Colonic mucosa (tissue), 4 donors: ENCODE results near the gene HAUS1. TPM values are rescaled to one million over a fixed set of nuclear protein-coding genes. Genes with fewer than 3 reads are reported as not detected.

ENCODE experiments used
- DNase-seq: peaks from one replicate; pipeline ENCODE4 v3.0.0-alpha.2; 2020
- H3K27ac ChIP-seq: fragments of 200-600 bp; one replicate; pipeline ENCODE4 v1.8.0; 2021
- H3K27me3 ChIP-seq: fragments of 200-600 bp; one replicate; pipeline ENCODE4 v1.8.0; 2021
- H3K36me3 ChIP-seq: fragments of 200-600 bp; one replicate; pipeline ENCODE4 v1.8.0; 2021
- H3K4me1 ChIP-seq: fragments of 200-600 bp; one replicate; pipeline ENCODE4 v1.8.0; 2021; ENCODE audit warnings: mild to moderate bottlenecking
- H3K4me3 ChIP-seq: fragments of 200-600 bp; one replicate; pipeline ENCODE4 v1.8.0; 2021
- H3K9ac ChIP-seq, 2 donors: one replicate each; pipeline ENCODE4 v1.7.0; 2013; ENCODE audit warnings: control low read depth in 2 of 2, low read depth in 2 of 2, low read length in 2 of 2
- H3K9me3 ChIP-seq: fragments of 200-600 bp; one replicate; pipeline ENCODE4 v1.8.0; 2021
- CTCF ChIP-seq: fragments of 200-600 bp; IDR thresholded peaks from one replicate; pipeline ENCODE4 v1.8.0; 2022; ENCODE audit warnings: antibody characterized with exemption, mild to moderate bottlenecking
- intact Hi-C: fragments of 100-400 bp; cut with DNase I; formaldehyde crosslinking; loops from one replicate; pipeline ENCODE4 v1.14.1; 2022
- total RNA-seq, 2 donors: library from RNA; stranded (reverse); fragmentation: NEBNext Ultra II Directional in 1 of 2; extraction: Animal tissue kit (Norgen Biotek cat#: 25700) in 1 of 2; gene quantifications; one replicate each; pipeline ENCODE4 v1.2.1, GENCODE V29; 2021
- donor health status: healthy.
- donor health status: DM: no; HTN: no; CAD: no.
- donor health status: DM: no; HTN: no; CAD: no.

HAUS1 gene
- total RNA-seq, 2 donors from 2014 or later = 17.1 to 24.6 TPM

- no peak overlapping the region for H3K27ac ChIP-seq
- no peaks in the 10 kb centered on the region for H3K36me3 ChIP-seq
- no peaks in the 10 kb centered on the region for H3K27me3 ChIP-seq
- no peak overlapping the region for H3K4me3 ChIP-seq
- H3K9ac ChIP-seq = no peak overlapping the region
- DNase-seq = no peak
- H3K9me3 ChIP-seq = no peaks in the 10 kb centered on the region
- TF ChIP-seq CTCF = no peak
- no peaks in the 10 kb centered on the region for H3K4me1 ChIP-seq
- intact Hi-C loops = loop anchor here (10.0 kb wide), 1 partner anchor 377 kb away; no protein-coding TSS in a partner anchor
Observed at GRCh38 chr18:46061796-46062195, 42.4 kb upstream of the HAUS1 start.

DNA sequence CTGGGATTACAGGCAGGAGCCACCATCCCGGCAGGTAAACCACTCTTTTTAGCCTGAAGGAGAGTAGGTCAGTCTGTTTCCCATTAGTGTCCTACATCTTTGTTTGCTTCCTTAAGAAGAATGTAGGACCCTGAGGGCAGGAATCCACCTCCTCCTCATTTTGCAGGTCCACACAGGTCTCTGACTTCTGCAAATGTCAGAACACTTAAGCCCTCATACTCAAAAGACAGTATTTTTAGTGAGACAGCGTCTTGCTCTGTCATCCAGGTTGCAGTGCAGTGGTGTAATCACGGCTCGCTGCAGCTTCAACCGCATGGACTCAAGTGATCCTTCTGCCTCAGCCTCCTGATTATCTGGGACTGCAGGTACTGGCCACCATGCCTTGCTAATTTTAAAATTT is 41.4 kb upstream of the HAUS1 start:
- intact Hi-C loops = loop anchor here (10.0 kb wide), 1 partner anchor 378 kb away; no protein-coding TSS in a partner anchor
- no peak for DNase-seq

GRCh38 chr18:46067438-46068007 is 36.7 kb upstream of the HAUS1 start:
- intact Hi-C loops = loop anchor here (10.0 kb wide), 1 partner anchor 383 kb away; no protein-coding TSS in a partner anchor
- DNase-seq = no peak

More for the DNA sequence above, 41.4 kb upstream of the HAUS1 start:
- Histone ChIP-seq H3K27ac (no peak overlapping the region), H3K4me3 (no peak overlapping the region), H3K9me3 (no peaks in the 10 kb centered on the region), H3K27me3 (no peaks in the 10 kb centered on the region), H3K9ac (no peak overlapping the region), H3K36me3 (no peaks in the 10 kb centered on the region), H3K4me1 (no peaks in the 10 kb centered on the region)
- no peak for TF ChIP-seq CTCF

DNA sequence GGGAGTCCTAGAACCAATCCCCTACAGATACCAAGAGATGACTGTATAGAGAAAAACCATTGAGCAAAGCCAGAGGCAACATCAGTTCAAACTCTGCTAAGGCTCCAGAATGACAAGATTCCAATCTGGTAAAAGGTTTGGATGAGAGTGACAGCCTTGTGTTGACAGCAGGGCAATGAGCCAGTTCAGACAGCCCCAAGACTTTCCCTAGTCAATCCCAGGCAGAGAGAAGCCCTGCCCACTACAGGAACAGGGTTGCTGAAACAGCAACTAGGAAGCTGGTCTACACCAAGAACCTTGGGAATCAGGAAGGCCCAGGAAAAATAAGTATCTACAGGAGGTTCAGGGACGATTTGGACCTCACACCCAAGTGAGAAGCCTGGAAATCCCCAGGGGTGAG is 35.4 kb upstream of the HAUS1 start:
- Histone ChIP-seq H3K4me1 (peaks cover 6% of the 10 kb centered on the region), H3K36me3 (no peaks in the 10 kb centered on the region), H3K4me3 (no peak overlapping the region), H3K27ac (no peak overlapping the region), H3K27me3 (no peaks in the 10 kb centered on the region), H3K9me3 (no peaks in the 10 kb centered on the region), H3K9ac (no peak overlapping the region)
- TF ChIP-seq CTCF = no peak
- intact Hi-C loops = loop anchor here (10.0 kb wide), 1 partner anchor 384 kb away; no protein-coding TSS in a partner anchor
- no peak for DNase-seq

More at GRCh38 chr18:46067438-46068007, 36.7 kb upstream of the HAUS1 start:
- Histone ChIP-seq H3K9me3 (no peaks in the 10 kb centered on the region), H3K27me3 (no peaks in the 10 kb centered on the region), H3K36me3 (no peaks in the 10 kb centered on the region), H3K27ac (no peak overlapping the region), H3K4me3 (no peak overlapping the region), H3K9ac (no peak overlapping the region), H3K4me1 (peaks cover 4% of the 10 kb centered on the region)
- no peak for TF ChIP-seq CTCF

- Histone ChIP-seq H3K9me3 (no peaks in the 10 kb centered on the region), H3K9ac (no peak overlapping the region), H3K36me3 (no peaks in the 10 kb centered on the region), H3K27me3 (no peaks in the 10 kb centered on the region), H3K4me3 (no peak overlapping the region), H3K4me1 (peaks cover 6% of the 10 kb centered on the region), H3K27ac (no peak overlapping the region)
- no peak for TF ChIP-seq CTCF
- no peak for DNase-seq
- intact Hi-C loops = loop anchor here (10.0 kb wide), 1 partner anchor 385 kb away; no protein-coding TSS in a partner anchor
Observed at GRCh38 chr18:46069524-46069923, 34.7 kb upstream of the HAUS1 start.
